HT1080 (cell line): ENCODE measurements around the gene APBB1IP. TPM values are rescaled to one million over a fixed set of nuclear protein-coding genes. Genes with fewer than 3 reads are reported as not detected.

ENCODE experiments used
- small RNA-seq: library from RNA; depleted of rRNA; stranded (forward); fragments of <200 nt; gene quantifications from one replicate; pipeline ENCODE3, GENCODE V24; 2014
- total RNA-seq: library from RNA; depleted of rRNA; stranded (reverse); fragments of >200 nt; shearing (Covaris generic); gene quantifications from 2 replicates; pipeline ENCODE4 v1.2.3, GENCODE V29; 2014; rRNA removed

APBB1IP gene
- total RNA-seq, 1 experiment from 2014 or later, result not detected

Small RNAs within 50 kb of the gene (small RNA-seq; reads per million reads assigned to genes)
- gene RNA5SP307, result not detected

Other genes starting within 250 kb of the APBB1IP start
- not detected in 2 replicates for gene GAD2, start 221.6 kb upstream of the APBB1IP start, total RNA-seq